Activated T-cell treated with anti-CD3 and anti-CD28 coated beads, Interleukin-2, amount 50 U/mL, for 48 hours (primary cell): ENCODE results near the gene LAMA5.

ENCODE experiments used
- DNase-seq, 2 experiments: peaks; one replicate each; pipeline ENCODE4 v3.0.0-alpha.2; 2020

LAMA5 gene

GRCh38 chr20:62339647-62340062 lies 27.5 kb downstream of the LAMA5 start:
- DNase-seq = no peak

DNA sequence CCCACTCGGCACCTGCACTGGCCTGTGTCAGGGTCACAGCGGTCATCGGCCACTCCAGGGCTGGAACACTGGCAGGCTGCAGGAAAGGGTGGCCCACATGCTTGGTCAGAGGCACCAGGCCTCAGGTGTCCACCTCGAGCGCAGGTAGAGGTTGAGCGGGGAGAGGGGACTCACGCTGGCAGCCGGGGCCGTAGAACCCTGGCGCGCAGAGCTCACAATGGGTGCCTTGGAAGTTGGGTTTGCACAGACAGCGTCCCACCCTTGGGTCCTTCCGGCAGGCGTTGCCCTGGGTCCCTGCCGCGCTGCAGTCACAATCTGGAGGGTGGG lies 28.9 kb downstream of the LAMA5 start:
- DNase-seq = no peak

- DNase-seq = no peak
These were observed 29.4 kb downstream of the LAMA5 start for GRCh38 chr20:62337558-62338293.

- no peak for DNase-seq
These were observed 30.1 kb downstream of the LAMA5 start for GRCh38 chr20:62336775-62337557.

DNA sequence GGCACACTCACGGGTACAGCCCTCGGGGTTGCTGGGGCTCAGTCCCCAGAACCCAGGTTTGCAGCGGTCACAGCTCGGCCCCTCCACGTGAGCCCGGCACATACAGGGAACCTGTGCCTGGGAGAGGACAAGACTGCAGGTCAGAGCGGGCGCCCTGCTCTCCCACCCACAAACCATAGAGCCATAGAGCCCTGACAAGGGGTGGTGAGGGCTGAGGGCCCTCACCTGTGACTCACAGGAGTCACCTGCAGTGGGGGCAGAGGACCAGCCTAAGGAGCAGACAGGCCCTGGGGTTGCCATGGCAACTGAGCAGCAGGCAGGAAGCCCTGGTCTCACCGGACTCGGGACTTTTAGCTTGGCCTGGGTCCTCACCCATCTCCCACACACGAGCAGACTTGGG lies 30.8 kb downstream of the LAMA5 start:
- DNase-seq = no peak

- no peak for DNase-seq
These were observed 31.6 kb downstream of the LAMA5 start for GRCh38 chr20:62335532-62335931.

- no peak for DNase-seq
These were observed 32.2 kb downstream of the LAMA5 start for GRCh38 chr20:62334881-62335280.

DNA sequence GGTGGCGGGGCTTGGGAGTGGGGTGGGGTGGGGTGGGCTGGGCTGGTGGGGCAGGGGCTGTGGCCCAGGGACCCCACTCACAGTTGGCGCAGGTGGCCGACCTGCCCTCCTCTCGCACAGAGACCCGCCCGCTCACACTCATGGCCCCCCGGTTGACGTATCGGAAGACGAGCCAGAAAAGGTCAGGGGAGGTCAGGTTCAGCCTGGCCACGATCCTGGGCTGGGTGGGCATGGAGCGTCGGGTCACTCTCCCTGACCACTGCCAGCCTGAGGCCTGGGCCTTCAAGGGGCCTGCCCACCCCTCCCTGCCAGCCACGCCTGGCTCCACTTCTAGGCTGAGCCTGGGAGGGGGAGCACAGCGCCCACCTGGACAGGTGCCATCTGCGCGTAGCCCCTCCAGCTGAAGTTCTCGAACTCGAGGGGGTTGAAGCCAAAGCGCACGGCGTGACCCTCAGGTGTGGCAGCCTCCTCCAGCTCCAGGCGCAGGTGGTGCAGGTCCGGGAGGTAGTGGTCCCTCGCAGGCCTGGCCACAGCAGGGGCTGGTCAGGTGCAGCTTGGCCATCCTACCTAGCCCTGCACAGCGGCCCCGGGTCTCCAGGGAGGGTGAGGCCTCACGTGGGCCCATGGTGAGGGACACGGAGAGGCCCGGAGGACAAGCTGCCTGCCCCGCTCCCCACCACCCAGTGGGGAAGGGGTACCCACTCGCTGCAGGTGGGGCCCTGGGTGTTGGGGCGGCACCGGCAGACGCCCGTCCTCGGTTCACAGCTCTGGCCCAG lies 33.1 kb downstream of the LAMA5 start:
- DNase-seq = no peak

GRCh38 chr20:62332989-62333819 lies 33.9 kb downstream of the LAMA5 start:
- DNase-seq = no peak

- DNase-seq = no peak
These were observed 34.7 kb downstream of the LAMA5 start for GRCh38 chr20:62332421-62332820.

DNA sequence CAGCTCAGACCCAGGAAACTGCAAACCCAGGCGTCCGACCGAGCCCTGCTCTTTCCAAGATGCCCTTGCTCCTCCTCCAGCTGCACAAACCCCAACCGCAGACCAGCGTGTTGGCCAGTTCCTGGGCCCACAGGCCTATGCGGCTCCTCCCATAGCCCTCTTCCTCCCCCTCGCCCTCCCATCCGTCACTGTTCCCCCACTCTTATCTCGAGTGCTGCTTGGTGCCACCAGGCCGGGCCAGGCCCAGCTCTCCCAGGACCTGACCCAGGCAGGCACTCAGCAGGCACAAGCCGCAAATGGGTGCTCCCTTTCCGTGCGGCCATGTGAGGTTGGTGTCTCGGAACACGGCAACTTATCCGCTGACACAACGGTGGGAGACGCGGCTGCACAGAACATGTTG lies 35.8 kb downstream of the LAMA5 start:
- DNase-seq = no peak

DNA sequence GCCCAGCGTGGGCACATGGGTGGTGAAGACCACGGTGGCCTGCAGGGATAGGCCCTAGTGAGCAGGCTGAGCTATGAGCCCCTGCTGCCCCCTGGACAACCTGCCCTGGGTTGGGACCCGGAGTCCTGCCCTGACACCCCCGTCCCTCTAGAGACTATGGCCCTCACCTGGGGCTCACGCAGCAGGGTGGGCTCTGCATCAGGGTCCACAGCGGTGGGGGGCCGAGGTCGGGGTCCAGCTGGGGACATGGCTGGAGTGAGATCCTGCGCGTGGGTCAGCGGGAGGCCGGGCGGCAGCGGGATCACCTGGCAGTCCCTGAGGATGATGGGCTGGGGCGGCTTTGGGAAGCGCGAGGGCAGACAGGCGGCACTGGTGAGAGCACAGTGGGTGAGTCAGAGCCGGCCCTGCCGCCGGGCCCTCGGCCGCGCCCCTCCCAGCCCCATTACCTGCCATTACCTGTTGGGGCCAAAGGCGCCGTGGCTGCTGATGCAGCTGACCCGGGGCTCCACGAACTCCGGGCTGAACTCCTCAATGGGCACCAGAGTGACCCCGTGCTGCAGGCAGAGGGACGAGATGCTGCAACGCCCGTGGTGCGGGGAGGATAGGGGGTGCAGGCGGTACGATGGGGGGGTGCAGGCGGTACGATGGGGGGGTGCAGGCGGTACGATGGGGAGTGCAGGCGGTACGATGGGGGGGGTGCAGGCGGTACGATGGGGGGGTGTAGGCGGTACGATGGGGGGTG lies 36.4 kb downstream of the LAMA5 start:
- DNase-seq = no peak

DNA sequence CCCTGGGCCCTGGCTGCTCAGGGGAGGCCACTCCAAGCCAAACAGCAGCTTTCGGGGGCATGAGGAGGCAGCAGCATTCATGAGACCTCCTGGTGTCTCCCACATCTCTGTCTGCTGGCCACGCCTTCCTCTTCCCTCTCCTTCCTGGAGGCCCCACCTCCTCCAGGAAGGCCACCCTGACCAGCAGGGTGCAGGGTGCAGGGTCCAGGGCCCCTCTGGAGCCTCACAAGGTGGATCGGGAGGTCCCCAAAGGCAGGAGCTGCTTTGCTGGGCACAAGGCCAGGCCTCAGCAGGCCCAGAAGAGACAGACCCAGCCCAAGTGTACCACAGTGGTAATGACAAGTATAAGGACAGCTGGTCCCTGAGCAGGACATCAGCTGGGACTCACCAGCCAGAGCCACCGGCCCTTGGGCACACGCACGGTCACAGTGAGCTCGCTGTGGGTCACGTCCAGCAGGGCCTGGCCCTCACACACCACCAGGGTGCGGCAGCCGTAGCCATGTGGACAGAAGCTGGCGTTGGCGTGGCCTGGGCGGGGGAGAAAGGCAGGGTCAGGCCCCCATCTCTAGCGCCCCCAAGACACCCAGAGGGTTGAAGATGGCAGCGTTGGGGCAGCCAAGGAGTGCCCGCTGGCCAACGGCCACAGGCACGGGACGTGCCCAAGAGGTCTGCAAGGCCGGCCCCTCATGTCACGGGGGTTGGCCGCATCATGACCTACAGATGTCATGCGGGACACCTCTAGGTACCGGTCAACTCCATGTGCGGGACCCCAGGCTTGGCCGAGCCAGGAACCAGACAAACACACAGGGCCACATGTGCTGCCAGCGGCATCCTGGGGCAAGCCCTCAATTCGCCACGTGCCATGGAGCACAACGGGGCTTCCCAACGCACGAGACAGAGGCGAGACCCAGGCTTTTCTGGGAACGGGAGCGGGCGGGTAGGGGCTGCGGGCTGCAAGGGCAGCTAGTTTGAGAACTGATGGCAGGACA lies 37.4 kb downstream of the LAMA5 start:
- DNase-seq = no peak

DNA sequence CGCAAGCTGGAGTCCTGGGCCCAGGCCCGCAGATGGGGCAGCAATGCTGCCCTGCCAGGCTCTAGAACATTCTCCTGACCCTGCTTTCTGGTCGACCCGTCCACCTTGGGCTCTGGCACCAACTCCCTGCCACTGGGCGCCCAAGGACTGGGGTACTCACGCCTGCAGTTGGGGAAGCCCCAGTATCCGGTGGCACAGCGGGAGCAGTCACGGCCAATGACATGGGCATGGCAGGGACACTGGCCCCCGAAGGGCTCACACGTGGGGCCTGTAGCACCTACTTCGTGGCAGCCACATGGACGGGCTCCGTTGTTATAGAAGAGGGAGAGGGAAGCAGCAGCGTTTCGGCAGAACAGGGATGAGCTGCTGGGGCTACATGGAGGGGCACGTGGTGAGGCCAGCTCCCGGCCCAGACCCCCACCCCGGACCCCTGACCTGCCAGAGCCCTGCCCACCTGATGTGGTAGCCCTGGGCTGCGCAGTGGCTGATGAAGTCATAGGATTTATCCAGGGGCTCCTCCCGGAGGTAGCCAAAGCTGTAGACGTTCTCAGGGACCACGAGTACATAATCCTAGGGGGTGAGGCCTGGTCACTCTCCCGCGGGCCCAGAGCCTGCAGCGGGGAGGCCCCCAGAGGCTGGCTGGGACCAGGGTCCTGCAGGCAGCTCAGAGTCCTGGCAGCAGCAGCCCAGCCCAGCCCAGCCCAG lies 38.3 kb downstream of the LAMA5 start:
- no peak for DNase-seq

DNA sequence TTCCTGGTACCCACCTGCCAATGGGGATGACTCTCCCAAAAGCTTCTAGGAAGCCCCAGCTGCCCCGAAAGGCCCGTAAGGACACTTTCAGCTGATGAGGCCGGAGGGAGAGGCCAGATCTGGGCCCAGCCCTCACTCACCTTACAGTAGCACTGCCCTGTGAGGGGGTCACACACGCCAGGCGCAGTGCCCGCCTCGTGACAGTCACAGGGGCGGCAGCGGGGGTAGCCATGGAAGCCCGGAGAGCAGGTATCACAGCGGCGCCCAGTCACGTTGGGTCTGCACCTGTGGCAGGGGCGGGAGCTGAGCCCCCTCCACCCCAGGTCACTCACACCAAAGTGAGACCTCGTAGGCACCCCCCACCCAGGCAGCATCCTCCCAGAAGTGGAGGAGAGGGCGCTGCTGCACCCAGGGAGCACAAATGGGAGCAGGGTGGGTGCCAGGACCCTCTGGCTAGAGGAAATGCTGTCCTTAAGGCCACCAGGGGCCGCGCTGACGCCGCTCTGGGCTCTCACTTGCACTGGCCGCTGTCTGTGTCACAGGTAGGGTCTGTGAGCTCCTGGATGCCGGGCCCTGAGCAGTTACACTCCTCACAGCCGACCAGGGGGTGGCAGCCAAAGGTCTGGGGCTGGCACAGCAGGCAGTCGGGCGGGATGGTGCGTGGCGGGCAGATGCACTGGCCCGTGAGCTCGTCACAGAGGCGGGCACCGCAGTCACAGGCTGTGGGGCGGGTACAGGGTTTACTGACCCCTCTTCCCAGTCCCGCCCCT lies 39.2 kb downstream of the LAMA5 start:
- no peak for DNase-seq

GRCh38 chr20:62326959-62327725 lies 40.0 kb downstream of the LAMA5 start:
- DNase-seq = no peak

GRCh38 chr20:62326559-62326958 lies 40.6 kb downstream of the LAMA5 start:
- no peak for DNase-seq

DNA sequence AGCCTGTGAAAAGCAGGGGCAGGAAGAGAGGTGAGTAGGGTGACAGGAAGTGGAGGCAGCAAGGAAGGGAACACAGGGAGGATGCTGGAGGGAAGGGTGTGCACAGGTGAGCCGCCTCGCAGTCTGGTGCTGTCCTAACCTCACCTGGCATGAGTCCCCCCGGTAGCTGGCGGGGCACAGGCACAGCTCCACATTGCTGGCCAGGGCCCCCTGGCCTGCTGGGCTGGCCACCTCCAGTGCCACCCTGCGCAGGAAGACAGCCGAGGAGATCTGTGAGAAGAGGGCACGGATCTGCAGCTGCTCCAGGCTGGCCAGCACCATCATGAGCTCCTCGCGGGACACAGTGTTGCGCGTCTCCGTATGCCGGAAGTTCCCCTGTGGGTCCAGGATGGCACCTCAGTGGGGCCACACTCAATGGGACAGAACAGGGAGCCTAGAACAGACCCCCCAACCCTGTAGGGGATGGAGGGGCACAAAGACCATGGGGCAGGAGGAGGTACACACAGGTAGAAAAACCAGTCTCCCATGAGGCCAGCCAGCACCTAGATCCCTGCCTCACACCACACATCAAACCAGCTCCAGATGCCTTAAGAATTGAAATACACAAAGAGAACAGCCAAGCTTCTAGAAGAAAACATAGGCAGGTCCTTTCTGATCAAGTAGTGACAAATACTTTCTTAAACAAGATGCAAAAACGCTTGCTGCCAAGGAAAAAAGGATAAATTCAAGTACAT lies 41.8 kb downstream of the LAMA5 start:
- DNase-seq = no peak
